SW 1271 (cell line): ENCODE data around the gene STYXL1.
"Not testable (repeated sequence)": the region's sequence is repeated elsewhere in the genome, so short reads cannot be mapped to it uniquely, and the experiment has no call there.

Experiments used
- DNase-seq, 2 experiments: peaks; one replicate each; lab custom pipeline; 2025; lab: John Stamatoyannopoulos, UW

The STYXL1 gene, protein sequence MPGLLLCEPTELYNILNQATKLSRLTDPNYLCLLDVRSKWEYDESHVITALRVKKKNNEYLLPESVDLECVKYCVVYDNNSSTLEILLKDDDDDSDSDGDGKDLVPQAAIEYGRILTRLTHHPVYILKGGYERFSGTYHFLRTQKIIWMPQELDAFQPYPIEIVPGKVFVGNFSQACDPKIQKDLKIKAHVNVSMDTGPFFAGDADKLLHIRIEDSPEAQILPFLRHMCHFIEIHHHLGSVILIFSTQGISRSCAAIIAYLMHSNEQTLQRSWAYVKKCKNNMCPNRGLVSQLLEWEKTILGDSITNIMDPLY

DNA sequence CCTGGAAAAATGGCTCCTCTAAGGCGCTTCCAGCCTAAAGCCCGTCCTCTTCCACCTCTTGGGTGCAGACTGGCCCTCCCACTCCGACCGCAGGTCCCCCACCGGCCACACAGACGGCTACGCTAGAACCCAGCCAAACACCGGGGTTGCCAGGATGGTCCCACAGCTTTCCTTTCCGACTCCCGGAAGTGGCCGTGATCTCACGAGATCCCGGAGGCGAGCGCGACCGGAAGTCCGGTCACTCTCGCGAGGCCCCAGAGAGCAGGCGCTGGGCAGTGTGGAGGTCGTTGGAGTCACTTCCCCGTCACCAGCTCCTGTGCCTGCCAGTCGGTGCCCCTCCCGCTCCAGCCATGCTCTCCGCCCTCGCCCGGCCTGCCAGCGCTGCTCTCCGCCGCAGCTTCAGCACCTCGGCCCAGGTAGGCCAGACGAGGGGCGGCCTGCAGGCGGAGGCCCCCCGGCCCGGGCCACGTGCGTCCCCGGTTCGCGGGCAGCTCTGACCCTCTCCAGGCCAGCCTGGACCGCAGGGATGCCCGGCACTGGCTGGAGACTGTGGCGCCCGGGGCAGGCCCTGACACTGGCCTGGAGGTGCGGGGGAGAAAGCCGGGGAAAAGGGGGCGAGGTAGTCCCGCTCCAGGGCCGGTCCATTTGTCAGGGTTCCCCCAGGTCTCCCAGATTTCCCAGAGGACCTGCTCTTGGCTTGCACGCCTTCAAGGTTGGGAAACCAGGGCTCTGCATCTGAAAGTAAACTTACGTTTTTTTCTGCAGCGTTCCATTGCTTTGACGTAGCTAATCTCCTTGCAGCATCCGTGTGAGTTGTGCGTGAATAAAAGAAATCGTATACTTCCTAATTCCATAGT is at the start of gene STYXL1, which contains the start of gene MDH2:
STYXL1 (minus strand) TSS at position 190 of the 857 bp plus-strand sequence. CDS start 17,477 bp downstream, outside the sequence.
MDH2 (plus strand) TSS at position 296 of the 857 bp plus-strand sequence; CDS start at position 351, 55 bp downstream.
- DNase-seq, result peak; percentile 93 to 96

DNA sequence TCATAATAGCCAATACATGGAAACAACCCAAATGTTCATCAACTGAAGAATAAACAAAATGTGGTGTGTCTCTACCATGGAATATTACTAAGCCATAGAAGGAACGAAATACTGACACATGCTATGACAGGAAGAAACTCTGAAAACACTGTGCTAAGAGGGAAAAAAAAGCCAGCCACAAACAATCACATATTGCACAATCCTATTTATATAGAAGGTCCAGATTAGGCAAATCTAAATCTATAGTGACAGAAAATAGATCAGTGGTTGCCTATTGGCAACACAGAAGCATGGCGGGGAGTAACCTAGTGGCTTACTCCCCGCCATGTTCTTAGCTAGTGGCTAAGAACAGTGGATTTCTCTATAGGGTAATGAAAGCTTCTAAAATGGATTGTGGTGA is 48.1 kb upstream of the STYXL1 start:
- DNase-seq, result no peak

DNA sequence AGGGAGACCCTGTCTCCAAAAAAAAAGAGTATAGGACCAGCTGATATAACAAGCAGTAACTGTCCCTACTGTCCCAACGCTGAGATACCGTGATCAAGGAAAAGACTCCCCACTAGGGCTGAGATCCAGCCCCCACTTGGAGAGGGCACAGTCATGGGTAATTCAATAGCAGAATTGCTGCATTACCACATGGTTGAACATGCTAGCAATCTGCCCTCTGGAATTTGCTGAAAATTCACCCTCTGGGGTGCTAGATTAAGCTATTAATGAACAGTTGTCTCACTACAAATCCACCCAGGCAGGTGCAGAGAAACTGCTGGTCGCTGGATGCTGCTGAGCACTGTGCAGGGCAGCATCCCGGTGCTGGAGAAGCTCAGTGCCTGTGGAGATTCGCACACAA is 46.5 kb upstream of the STYXL1 start:
- not testable (repeated sequence) for DNase-seq

DNA sequence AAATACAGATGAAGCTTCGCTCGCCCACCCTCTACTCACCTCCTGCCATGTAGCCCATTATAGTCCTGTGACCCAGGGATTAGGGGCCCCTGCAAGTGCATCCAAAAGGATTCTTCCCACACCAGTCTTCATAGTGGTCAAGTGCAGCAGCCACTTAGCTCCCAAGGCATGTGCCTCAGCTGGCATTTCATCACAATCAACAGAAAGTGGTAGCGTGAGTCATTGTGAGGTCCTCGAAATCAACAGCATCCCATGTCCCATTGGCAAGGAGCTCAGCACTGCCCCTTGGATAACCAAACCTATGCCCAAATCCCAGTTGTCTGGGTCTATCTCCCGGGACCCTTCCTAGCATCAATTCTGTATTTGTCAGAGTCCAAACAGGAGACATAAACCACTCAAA is 45.7 kb upstream of the STYXL1 start:
- DNase-seq, result not testable (repeated sequence)

DNA sequence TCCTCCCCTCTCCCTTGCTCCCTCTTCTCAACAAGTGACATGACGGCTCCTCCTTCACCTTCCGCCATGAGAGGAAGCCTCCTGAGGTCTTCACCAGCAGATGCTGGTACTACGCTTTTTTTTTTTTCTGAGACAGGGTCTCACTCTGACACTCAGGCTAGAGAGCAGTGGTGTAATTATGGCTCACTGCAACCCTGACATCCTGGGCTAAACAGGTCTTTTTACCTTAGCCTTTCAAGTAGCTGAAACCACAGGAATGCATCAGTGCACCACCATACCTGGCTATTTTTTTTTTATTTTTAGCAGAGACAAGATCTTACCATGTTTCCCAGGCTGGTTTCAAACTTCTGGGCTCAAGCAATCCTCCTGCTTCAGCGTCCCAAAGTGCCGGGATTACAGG is 43.7 kb upstream of the STYXL1 start:
- no peak for DNase-seq

DNA sequence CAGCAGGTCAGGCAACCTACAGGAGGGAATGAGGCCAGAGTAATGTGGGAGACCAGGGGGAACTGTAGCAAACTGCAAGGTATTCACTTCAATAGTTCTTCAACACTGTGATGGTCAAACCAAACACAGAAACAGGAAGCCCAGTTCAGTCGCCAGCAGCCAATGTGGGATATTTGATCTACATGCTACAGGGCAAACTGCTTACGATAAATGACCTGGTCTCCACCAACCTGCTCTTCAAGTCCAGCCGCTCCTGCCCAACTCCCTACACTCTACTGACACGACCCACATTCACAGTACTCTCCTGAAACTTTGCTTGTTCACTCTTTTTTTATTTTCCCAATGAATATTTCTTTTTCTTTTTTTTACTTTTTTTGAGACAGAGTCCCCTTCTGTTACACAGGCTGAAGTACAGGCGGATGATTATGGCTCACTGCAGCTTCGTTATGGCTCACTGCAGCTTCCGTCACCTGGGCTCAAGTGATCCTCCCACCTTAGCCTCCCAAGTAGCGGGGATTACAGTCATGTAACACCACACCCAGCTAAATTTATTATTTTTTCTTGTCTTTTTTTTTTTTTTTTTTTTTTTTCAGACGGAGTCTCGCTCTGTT is 42.2 kb upstream of the STYXL1 start:
- no peak for DNase-seq

DNA sequence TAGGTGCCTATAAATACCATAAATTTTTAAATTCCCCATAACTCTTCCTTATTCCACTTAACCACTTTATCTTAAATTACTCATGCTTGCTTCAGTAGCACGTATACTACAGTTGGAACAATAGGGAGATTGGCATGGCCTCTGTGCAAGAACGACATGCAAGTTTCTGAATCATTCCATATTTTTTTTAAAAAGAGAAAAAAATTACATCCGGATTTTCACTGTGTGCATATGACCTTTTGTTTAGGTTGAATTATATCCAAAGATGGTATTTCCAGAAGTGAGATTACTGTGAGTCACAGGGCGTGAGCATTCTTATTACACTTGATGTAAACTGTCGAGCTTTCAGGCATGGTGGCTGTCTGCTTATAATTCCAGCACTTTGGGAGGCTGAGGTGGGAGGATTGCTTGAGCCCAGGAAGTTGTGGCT is 39.6 kb upstream of the STYXL1 start:
- peak; percentile 76 to 83 for DNase-seq

DNA sequence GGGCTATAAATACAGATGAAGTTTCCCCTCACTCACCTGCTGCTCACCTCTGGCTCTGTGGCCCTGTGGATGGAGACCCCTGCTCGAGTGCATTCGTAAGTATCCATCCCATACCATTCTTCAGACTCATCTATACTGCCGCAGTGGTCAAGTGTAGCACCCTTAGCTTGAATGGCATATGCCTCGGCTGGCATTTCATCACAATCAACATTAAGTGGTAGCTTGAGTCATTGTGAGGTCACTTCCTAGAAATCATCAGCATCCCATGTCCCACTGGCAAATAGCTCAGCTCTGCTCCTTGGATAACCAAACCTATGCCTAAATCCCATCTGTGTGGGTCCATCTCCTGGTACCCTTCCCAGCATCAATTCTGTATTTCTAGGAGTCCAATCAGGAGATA is 38.3 kb upstream of the STYXL1 start:
- DNase-seq, result peak in 1 of 2 experiments; percentile 18

DNA sequence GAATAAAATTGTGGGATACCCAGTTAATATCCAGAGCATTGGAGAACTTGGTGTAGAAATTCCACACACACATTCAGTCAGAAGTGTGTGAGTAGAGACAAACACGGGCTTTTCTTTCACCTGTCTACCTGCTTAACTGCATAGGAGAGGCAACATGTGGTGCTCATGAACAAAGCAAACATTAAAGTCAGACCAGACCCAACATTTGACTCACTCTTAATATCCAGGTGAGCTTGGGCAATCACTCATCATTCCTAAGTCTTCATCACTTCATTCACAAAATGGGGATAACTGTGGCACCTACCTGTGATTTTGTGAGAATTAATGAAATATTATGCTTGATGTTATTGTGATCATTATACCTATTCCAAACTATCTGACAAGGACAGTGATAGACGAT is 36.3 kb upstream of the STYXL1 start:
- DNase-seq, result not testable (repeated sequence)

DNA sequence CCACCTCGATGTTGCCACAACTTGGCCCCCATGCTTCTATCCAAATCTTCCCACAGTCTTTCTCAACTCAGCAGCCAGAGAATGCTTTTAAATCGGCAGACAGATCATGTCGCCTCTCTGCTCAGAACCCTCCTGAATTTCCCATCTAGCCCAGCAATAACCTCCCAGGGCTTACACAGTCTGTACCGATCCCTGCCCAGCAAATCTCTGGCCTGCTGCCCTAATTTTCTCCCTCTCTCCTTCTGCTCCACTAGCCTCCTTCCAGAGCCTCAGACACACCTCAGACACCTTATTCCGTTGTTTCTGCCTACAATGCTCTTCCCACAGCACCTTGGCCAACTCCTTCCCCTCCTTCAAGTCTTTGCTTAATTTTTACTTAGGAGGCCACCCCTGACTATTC is 32.4 kb upstream of the STYXL1 start:
- no peak for DNase-seq

DNA sequence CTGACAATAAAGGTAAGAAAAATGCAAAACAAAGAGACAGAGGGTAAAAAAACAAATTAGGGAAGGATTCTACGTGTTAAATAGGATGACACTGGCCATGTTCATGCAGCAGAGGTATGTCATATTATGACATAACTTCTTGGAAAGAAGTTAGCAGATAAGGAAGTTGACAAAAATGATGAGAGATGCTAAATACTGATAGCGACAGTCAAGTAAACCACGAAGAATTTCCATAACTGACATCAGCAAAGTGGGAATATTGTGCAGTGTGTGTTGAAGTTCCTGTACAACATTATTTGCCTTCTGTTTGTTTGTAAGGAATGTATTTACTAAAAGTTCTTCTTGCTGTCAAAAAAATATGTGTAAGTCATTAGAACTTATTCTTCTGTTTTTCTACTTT is 29.6 kb upstream of the STYXL1 start:
- DNase-seq, result no peak

DNA sequence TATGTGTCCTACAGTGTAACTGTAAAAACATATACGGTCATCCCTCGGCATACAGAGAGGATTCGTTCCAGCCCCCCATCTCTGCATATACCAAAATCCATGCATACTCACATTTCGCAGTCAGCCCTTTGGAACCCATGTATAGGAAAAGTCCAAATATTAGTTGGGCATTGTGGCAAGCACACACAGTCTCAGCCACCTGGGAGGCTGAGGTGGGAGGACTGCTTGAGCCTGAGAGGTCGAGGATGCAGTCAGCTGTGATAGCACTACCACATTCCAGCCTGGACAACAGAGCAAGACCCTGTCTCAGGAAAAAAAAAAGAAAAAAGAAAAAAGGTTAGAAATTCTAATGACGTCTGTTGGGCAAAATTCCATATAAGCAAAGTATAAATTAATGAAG is 29.2 kb upstream of the STYXL1 start:
- DNase-seq, result no peak

DNA sequence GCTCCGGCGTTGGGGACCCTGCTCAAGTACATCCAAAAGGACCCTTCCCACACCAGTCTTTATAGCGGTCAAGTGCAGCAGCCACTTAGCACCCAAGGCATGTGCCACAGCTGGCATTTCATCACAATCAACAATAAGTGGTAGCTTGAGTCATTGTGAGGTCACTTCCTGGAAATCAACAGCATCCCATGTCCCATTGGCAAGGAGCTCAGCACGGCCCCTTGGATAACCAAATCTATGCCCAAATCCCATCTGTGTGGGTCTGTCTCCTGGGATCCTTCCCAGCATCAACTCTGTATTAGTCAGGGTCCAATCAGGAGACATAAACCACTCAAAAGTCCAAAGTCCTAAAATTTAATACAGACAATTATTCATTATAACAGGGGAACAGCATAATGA is 27.2 kb upstream of the STYXL1 start:
- DNase-seq, result no peak

DNA sequence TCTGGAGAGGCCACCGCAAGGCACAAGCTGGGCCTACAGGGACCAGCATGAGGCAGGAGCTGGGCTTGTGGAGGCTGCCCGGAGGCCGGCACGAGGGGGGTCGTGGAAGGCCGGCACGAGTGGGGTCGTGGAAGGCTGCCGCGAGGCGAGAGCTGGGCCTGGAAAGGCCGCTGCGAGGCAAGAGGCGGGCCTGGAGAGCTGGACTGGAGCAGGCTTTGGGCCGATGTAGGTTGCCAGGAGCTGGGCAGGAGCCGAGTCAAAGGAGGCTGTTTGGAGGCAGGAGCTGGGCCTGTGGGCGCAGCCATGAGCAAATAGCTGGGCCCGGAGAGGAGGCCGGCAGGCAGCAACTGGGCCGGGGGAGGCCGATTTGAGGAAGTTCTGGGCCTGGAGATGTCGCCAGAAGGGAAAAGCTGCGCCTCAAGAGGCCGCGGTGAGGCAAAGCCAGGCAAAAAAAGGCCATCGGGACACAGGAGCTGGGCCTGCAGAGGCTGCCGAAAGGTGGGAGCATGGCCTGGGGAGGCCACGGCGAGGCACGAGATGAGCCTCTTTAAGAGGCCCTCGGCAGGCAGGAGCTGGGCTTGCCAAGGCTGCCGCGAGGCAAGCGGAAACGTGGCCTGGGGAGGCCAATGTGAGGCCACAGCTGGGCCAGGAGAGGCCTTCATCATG is 26.6 kb upstream of the STYXL1 start:
- no peak for DNase-seq

DNA sequence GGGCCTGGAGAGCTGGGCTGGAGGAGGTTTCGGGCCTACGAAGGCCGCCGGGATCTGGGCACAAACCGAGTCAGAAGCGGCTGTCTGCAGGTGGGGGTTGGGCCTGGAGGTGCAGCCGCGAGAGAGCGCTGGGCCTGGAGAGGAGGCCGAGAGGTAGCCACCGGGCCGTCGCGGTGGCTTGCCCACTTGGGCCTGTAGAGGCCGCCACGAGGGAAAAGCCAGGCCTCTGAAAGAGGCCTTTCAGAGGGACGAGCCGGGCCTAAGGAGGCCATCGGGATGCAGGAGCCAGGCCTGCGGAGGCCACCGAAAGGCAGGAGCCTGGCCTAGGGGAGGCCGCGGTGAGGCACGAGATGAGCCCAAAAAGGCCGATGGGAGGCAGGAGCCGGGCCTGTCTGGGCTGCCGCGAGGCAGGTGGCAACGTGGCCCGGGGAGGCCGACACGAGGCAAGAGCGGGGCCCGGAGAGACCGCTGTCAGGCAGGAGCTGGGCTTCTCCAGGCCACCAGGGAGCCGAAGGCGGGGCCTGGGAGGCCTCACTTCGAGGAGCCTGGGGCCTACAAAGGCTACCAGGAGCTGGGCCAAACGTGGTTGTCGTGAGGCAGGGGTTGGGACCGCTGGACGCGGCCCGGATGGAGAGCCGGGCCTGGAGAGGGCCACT is 25.7 kb upstream of the STYXL1 start:
- DNase-seq, result no peak

DNA sequence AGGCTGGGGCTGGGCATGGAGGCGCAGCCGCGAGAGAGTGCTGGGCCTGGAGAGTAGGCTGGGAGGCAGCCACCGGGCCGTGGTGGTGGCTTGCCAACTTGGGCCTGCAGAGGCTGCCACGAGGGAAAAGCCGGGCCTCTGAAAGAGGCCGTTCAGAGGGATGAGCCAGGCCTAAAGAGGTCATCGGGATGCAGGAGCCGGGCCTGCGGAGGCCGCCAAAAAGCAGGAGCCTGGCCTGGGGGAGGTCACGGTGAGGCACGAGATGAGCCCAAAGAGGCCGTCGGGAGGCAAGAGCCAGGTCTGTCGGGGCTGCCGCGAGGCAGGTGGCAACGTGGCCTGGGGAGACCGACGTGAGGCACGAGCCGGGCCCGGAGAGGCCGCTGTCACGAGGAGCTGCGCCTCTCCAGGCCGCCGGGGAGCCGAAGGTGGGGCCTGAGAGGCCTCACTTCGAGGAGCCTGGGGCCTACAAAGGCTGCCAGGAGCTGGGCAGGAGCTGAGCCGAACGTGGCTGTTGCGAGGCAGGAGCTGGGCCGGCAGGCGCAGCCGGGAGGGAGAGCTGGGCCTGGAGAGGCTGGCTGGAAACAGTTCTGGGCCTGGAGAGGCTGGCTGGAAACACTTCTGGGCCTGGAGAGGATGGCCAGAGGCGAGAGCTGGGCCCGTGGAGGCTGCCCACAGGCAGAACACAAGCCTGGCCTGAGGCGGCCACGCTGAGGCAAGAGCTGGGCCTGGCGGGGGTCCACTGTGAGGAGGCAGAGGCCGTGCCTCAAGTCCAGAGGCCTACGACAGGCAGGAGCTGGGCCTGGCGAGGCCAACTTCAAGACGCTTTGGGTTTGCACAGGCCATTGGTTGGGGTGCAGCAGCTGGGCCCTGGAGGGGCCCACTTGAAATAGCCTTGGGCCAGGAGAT is 24.7 kb upstream of the STYXL1 start:
- DNase-seq, result no peak

DNA sequence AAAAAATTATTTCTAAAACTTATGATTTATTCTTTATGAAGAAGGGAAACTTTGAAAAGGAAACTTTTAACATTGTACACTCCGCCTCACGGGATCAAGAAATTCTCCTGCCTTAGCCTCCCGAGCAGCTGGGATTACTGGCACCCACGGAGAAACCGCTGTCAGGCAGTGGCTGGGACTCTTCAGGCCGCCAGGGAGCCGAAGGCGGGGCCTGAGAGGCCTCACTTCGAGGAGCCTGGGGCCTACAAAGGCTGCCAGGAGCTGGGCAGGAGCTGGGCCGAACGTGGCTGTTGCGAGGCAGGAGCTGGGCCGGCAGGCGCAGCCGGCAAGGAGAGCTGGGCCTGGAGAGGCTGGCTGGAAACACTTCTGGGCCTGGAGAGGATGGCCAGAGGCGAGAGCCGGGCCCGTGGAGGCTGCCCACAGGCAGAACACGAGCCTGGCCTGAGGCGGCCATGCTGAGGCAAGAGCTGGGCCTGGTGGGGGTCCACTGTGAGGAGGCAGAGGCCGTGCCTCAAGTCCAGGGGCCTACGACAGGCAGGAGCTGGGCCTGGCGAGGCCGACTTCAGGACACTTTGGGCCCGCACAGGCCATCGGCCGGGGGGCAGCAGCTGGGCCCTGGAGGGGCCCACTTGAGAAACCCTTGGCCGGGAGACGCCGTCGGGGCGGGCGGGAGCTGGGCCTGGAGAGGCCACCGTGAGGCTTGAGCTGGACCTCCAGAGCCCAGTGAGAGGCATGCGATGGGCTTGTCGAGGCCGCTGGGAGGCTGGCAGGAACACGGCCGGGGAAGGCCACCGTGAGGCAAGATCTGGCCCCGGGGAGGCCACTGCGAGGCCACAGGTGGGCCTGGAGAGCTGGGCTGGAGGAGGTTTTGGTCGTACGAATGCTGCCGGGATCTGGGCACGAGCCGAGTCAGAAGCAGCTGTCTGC is 23.8 kb upstream of the STYXL1 start:
- DNase-seq, result no peak

DNA sequence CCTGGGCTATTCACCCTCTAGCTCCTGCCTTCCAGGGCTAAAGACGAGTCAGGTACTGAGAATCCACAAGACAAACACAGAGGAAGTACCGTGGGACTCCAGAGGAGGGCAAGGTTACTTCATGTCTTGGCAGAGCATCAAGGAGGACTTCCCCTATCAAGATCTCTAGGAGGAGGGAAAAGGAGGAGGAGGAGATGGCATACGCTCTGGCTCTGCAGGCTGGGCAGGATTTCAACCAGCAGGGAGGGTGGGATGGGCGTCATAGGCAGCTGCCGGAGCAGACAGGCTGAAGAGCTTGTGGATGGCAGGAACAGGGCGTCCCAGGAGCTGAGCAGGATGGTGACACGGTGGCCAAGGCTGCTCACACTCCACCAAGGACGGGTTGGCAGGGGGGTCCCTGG is 21.4 kb upstream of the STYXL1 start:
- peak in 1 of 2 experiments; percentile 63 for DNase-seq
